NK-92 (cell line): ENCODE results near the gene MAP2K2.

ENCODE experiments used
- DNase-seq: peaks from one replicate; lab custom pipeline; 2025; ENCODE audit not compliant: unreplicated experiment; lab: John Stamatoyannopoulos, UW

The MAP2K2 gene

GRCh38 chr19:4061683-4062418 lies 62.1 kb downstream of the MAP2K2 start:
- DNase-seq: no peak

DNA sequence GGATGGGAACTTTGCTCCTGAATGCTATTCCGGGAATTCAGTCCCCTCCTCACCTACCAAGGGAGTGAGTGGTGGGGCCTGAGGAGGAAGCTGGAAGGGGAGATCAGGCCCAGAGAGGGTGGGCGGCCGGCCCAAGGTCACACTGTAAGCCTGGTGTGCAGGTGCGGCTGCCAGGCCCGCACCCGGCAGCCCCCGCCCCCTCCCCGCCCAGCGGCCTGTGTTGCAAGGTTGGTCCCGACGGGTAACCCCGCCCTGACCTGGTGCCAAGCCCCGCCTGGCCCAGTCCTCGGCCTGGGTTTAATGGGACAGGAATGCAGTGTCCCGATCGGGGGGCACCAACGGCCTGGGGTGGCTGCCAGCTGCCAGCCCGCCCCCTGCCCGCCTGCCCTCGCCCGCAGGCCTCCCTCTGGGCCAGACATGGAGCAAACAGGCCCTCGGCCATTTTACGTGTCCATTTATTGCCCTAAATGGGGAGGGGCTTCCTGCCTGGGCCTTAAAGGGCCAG lies 62.7 kb downstream of the MAP2K2 start:
- no peak for DNase-seq

- DNase-seq: no peak
These were observed 63.2 kb downstream of the MAP2K2 start for GRCh38 chr19:4060621-4061177.

DNA sequence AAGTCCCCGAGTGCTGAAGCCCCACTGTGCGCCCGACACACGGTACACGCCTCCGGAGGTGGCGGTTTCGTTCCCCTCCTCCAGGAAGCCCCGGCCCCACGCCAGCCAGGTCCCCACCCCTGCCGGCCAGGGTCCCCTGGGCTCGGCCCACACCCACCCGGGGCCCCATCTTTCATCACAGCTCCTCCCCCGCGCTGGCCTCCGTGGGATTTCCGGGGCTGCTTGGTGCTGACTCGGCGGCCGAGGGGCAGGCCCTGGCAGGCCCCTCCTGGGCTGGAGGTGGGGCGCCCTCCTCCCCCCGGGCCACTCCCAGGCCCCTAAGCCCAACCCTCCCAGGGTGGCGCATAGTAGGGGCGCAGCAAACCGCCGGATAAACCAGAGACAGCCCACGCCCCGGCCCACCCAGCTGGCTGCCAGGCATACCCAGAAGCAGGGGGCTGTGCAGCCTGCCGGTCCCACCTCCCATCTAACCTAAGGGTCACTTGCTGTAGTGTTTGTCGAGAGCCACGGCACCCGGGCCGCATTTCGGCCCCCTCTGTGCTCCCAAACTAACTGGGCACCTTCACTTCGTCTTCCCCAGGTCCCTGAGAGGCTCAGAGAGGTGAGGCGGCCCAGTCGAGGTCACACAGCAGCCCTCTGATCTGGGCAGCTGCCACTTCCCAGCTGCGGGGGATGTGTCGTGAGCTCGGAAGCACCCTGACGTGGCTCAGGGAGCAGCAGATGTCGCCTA lies 63.9 kb downstream of the MAP2K2 start:
- DNase-seq: no peak

DNA sequence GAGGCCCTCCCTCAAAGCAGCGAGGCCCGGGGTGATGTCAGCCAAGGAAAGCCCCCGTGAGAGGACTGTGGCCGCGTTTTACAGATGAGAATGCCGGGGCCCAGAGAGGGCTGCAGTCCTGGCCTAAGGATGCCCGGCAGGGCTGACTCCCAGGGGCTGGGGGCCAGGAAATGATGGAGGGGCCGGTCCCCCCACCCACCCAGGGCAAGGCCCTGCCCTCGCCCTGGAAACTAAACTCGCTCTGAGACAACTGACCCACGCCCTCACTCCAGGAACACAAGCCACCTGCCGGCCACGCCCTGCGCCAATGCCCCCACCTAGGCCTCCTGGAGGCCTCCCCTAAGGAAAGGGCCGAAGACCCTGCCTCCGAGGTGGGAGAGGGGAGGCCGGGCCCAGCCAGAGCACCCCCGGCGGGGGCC lies 64.5 kb downstream of the MAP2K2 start:
- no peak for DNase-seq

GRCh38 chr19:4058693-4059452 lies 65.0 kb downstream of the MAP2K2 start:
- DNase-seq: no peak

- no peak for DNase-seq
These were observed 65.8 kb downstream of the MAP2K2 start for GRCh38 chr19:4057931-4058692.

DNA sequence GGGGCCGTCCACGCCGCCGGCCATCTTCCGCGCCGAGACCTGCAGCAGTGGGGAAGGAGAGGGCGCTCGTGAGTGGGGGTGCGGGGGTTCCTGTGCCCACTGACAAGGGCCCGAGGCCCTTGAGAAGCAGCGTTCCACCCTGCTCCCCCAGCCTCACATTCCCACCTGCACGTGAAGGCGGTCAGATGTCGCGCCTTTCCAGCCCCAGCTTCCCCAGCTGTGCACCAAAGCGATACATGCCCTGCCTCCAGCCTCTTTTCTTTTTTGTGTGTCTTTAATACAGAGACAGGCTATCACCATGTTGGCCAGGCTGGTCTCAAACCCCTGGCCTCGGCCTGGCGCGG lies 68.7 kb downstream of the MAP2K2 start:
- no peak for DNase-seq

GRCh38 chr19:4054441-4055208 lies 69.3 kb downstream of the MAP2K2 start:
- no peak for DNase-seq

DNA sequence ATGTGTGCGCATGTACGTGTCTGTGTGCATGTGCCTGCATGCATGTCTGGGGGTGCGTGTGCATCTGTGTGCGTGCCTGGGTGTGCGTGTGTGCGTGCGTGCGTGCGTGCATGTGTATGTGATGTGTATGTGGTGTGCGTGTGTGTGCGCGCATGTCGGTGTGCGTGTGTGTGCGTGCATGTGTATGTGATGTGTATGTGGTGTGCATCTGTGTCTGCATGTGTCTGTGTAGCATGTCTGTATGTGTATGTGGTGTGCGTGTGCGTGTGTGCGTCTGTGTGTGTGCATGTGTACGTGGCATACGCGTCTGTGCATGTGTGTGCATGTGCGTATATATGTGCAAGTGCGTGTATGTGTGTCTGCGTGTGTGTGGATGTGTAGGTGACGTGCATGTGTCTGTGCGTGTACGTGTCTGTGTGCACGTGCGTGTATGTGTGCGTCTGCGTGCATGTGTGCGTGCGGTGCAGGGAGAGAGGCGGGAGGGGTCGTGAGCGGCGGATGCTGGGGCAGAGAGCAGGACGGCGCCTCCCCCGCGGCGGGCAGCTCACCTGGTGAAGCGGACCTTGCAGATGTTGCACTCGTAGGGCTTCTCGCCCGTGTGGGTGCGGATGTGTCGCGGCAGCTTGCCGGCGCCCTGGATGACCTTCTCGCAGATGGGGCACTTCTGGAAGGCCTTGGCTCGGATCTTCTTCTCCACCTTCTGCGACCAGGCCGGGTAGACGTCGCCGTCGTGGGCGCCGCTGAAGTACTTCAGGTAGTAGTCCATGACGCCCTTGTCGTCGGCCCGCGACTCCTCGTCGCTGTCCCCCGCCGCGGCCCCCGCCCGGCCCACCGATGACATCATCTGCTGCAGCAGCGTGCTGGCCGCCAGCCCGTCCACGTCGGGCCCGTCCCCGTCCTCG lies 70.2 kb downstream of the MAP2K2 start:
- DNase-seq: no peak

- DNase-seq: no peak
These were observed 70.9 kb downstream of the MAP2K2 start for GRCh38 chr19:4052993-4053422.

- DNase-seq: no peak
These were observed 71.6 kb downstream of the MAP2K2 start for GRCh38 chr19:4052114-4052992.

GRCh38 chr19:4051175-4052101 lies 72.5 kb downstream of the MAP2K2 start:
- no peak for DNase-seq

DNA sequence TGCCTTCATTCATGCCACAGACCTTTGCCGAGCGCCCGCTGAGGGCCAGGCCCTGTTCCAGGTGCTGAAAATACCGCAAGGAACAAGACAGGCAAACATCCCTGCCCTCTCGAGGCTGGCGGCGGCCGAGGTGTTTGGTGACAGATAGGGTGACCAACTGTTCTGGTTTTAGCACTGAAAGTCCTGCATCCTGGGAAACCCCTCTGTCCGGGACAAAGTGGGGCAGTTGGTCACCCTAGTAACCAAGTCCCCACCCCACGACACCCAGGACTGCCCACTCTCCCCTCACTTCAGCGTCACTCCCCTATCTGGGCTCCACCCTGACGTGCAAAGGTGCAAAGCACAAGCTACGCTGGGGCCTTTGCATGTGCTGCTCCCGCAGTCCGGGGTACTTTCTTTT lies 74.5 kb downstream of the MAP2K2 start:
- DNase-seq: no peak

DNA sequence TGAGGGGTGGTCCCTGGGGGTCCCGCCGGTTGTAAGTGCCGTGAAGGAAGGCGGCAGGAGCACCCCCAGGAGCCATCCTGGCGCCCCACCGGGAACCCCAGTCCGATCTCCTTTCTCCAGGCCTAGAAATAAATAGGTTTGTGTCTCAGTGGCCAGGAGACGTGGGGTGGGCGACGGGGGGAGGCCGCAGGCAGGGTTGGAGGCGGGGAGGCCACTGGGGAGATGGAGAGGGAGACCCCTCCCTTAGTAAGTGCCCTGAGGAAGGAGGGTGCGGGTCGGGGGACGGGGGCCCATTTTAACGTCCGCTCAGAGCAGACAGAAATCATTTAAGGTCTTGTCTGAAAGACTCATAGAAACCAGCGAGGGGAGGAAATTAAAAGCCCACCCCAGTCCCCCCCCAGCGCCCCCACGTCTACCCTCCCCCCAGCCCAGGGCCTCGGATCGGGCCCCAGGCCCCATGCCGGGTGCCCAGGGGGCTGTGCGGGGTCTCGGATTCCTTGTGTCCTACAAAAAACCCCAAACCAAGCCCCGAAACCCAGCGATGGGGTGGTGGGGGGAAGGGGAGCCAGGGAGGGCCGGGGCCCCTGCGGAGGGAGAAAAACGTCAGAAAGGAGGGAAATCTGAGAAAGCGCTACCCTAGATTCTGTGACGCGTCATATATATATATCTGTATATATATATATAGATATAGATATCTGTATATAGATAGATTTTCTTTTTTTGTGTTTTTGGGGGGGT lies 76.8 kb downstream of the MAP2K2 start:
- DNase-seq: no peak

DNA sequence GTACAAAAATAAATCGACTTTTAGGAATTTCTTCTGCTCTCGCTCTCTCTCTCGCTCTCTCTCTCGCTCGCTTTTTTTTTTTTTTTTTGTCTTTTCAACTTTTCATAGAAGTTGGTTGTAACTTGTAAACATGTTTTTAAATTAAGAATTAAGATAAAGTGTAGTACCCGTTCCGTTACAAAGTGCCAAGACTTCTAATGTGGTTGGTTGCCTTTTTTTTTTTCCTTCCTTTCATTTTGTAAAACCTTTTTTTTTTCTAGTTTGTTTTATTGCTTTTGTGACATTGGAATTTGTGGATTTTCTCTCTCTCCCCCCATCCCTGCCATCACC lies 77.6 kb downstream of the MAP2K2 start:
- DNase-seq: no peak
